Osteocyte (in vitro differentiated cells): ENCODE data around the gene UROC1. TPM values are rescaled to one million over a fixed set of nuclear protein-coding genes. Genes with fewer than 3 reads are reported as not detected.

Experiments used
- DNase-seq: peaks from one replicate; pipeline ENCODE4 v3.0.0; 2021; ENCODE audit warnings: mixed read lengths; ENCODE audit not compliant: unreplicated experiment; ENCODE audit errors: extremely low spot score
- H3K27ac Mint-ChIP-seq: one replicate; pipeline ENCODE4 v1.8.0; 2021; ENCODE audit warnings: mild to moderate bottlenecking, mixed read lengths; ENCODE audit not compliant: unreplicated experiment
- H3K27me3 Mint-ChIP-seq: one replicate; pipeline ENCODE4 v1.8.0; 2021; ENCODE audit warnings: mixed read lengths; ENCODE audit not compliant: unreplicated experiment
- H3K36me3 Mint-ChIP-seq: one replicate; pipeline ENCODE4 v1.8.0; 2021; ENCODE audit warnings: mixed read lengths; ENCODE audit not compliant: unreplicated experiment
- H3K4me1 Mint-ChIP-seq: one replicate; pipeline ENCODE4 v1.8.0; 2021; ENCODE audit warnings: mixed read lengths; ENCODE audit not compliant: unreplicated experiment
- H3K4me3 Mint-ChIP-seq: one replicate; pipeline ENCODE4 v1.8.0; 2021; ENCODE audit warnings: mild to moderate bottlenecking, moderate library complexity, mixed read lengths; ENCODE audit not compliant: unreplicated experiment
- H3K9me3 Mint-ChIP-seq: one replicate; pipeline ENCODE4 v1.8.0; 2021; ENCODE audit warnings: mixed read lengths; ENCODE audit not compliant: unreplicated experiment
- CTCF ChIP-seq: fragments of 200-600 bp; sonication (generic); IDR thresholded peaks from 2 replicates; pipeline ENCODE4 v1.5.0; 2021; ENCODE audit warnings: antibody characterized with exemption, mild to moderate bottlenecking, moderate library complexity
- total RNA-seq: library from RNA; stranded (reverse); gene quantifications from 2 replicates; pipeline ENCODE4 v1.2.1, GENCODE V29; 2021

The UROC1 gene
- total RNA-seq, 1 donor from 2014 or later: not detected

GRCh38 chr3:126436826-126437717 is 80.5 kb downstream of the UROC1 start:
- Mint-ChIP-seq H3K36me3 (peaks cover 12% of the 10 kb centered on the region), H3K27me3 (no peaks in the 10 kb centered on the region), H3K9me3 (no peaks in the 10 kb centered on the region), H3K27ac (no peak overlapping the region), H3K4me3 (no peak overlapping the region), H3K4me1 (peaks cover 3% of the 10 kb centered on the region)
- TF ChIP-seq CTCF: no peak
- peak; percentile 65 for DNase-seq

- Mint-ChIP-seq H3K27ac (no peak overlapping the region), H3K9me3 (no peaks in the 10 kb centered on the region), H3K27me3 (no peaks in the 10 kb centered on the region), H3K4me1 (peaks cover 3% of the 10 kb centered on the region), H3K4me3 (no peak overlapping the region), H3K36me3 (peaks cover 12% of the 10 kb centered on the region)
- peak; percentile 77 for DNase-seq
- no peak for TF ChIP-seq CTCF
Observed at GRCh38 chr3:126435456-126436315, 81.9 kb downstream of the UROC1 start.

- peak; percentile 71 for DNase-seq
- peaks cover 3% of the 10 kb centered on the region for H3K4me1 Mint-ChIP-seq
Observed at GRCh38 chr3:126434931-126435411, 82.6 kb downstream of the UROC1 start.

GRCh38 chr3:126434264-126434590 is 83.3 kb downstream of the UROC1 start:
- H3K36me3 Mint-ChIP-seq: peaks cover 12% of the 10 kb centered on the region
- H3K4me1 Mint-ChIP-seq: peaks cover 3% of the 10 kb centered on the region
- H3K4me3 Mint-ChIP-seq: no peak overlapping the region
- no peak overlapping the region for H3K27ac Mint-ChIP-seq
- H3K9me3 Mint-ChIP-seq: no peaks in the 10 kb centered on the region
- no peak for DNase-seq
- TF ChIP-seq CTCF: no peak
- H3K27me3 Mint-ChIP-seq: no peaks in the 10 kb centered on the region

More at GRCh38 chr3:126434931-126435411, 82.6 kb downstream of the UROC1 start:
- peaks cover 12% of the 10 kb centered on the region for H3K36me3 Mint-ChIP-seq
- no peak overlapping the region for H3K27ac Mint-ChIP-seq
- H3K27me3 Mint-ChIP-seq: no peaks in the 10 kb centered on the region
- no peak overlapping the region for H3K4me3 Mint-ChIP-seq
- no peak for TF ChIP-seq CTCF
- H3K9me3 Mint-ChIP-seq: no peaks in the 10 kb centered on the region
